IMR-90 (cell line): Measurements from ENCODE around the gene DYNLT3. TPM values are rescaled to one million over a fixed set of nuclear protein-coding genes. Genes with fewer than 3 reads are reported as not detected.

ENCODE experiments used
- ATAC-seq: fragments of 200-7000 bp; cut with Tn5 transposase; 2 replicates; pipeline ENCODE4 v1.9.1; 2020; ENCODE audit warnings: low read depth, mild to moderate bottlenecking, moderate library complexity
- BruUV-seq: library from RNA; stranded (reverse); fragments of 400-500 nt; replicated peaks from 2 replicates; lab custom pipeline; 2021; lab: Mats Ljungman, UMichigan
- CTCF ChIA-PET: fragments of 300-600 bp; formaldehyde crosslinking; extraction: SDS; loops from one replicate; lab custom pipeline; 2021; ENCODE audit warnings: antibody characterized with exemption; lab: Yijun Ruan, JAX
- POLR2A ChIA-PET: fragments of 300-600 bp; sonication (Branson Sonifier 250); formaldehyde crosslinking; loops from one replicate; lab custom pipeline; 2022; ENCODE audit warnings: antibody characterized with exemption; ENCODE audit not compliant: unreplicated experiment; lab: Charles Lee
- DNase-seq: peaks from one replicate; pipeline ENCODE4 v3.0.0; 2013
- H2AFZ ChIP-seq: replicated peaks from 2 replicates; pipeline ENCODE3; 2013; ENCODE audit warnings: low read length, mild to moderate bottlenecking; ENCODE audit not compliant: poor library complexity
- H2AK5ac ChIP-seq: 2 replicates; pipeline ENCODE4 v1.6.1; 2013; ENCODE audit warnings: low read depth, low read length, inconsistent platforms
- H2AK9ac ChIP-seq: replicated peaks from 2 replicates; pipeline ENCODE3; 2013; ENCODE audit warnings: mild to moderate bottlenecking, low read depth, low read length, moderate library complexity; ENCODE audit not compliant: poor library complexity
- H2BK120ac ChIP-seq: 2 replicates; pipeline ENCODE4 v1.6.1; 2013; ENCODE audit warnings: low read depth, low read length, inconsistent platforms
- H2BK15ac ChIP-seq: 3 replicates; pipeline ENCODE4 v1.6.1; 2013; ENCODE audit warnings: low read depth, low read length, inconsistent platforms
- H2BK20ac ChIP-seq: 2 replicates; pipeline ENCODE4 v1.6.1; 2013; ENCODE audit warnings: low read depth, mild to moderate bottlenecking, inconsistent platforms, low read length, moderate library complexity
- H2BK5ac ChIP-seq: 2 replicates; pipeline ENCODE4 v1.6.1; 2013; ENCODE audit warnings: mild to moderate bottlenecking, low read depth, low read length, inconsistent platforms; ENCODE audit not compliant: poor library complexity, severe bottlenecking
- H3K14ac ChIP-seq: replicated peaks from 2 replicates; pipeline ENCODE4 v1.6.1; 2013; ENCODE audit warnings: low read depth, low read length, inconsistent platforms
- H3K18ac ChIP-seq: 2 replicates; pipeline ENCODE4 v1.6.1; 2013; ENCODE audit warnings: low read depth, low read length, control low read depth
- H3K23ac ChIP-seq: 2 replicates; pipeline ENCODE4 v1.6.1; 2013; ENCODE audit warnings: low read depth, low read length, inconsistent platforms
- H3K27ac ChIP-seq: 2 replicates; pipeline ENCODE4 v1.5.1; 2013; ENCODE audit warnings: mild to moderate bottlenecking, control low read depth, low read length; ENCODE audit not compliant: insufficient read depth
- H3K27me3 ChIP-seq: 2 replicates; pipeline ENCODE4 v1.6.1; 2013; ENCODE audit warnings: low read length; ENCODE audit not compliant: control insufficient read depth, insufficient read depth
- H3K36me3 ChIP-seq: 2 replicates; pipeline ENCODE4 v1.6.1; 2013; ENCODE audit warnings: low read length, mixed read lengths; ENCODE audit not compliant: control insufficient read depth, insufficient read depth
- H3K4ac ChIP-seq: 2 replicates; pipeline ENCODE4 v1.6.1; 2013; ENCODE audit warnings: low read depth, low read length, inconsistent platforms
- H3K4me1 ChIP-seq: 2 replicates; pipeline ENCODE4 v1.6.1; 2013; ENCODE audit warnings: low read length, mixed read lengths; ENCODE audit not compliant: control insufficient read depth, insufficient read depth
- H3K4me2 ChIP-seq: 2 replicates; pipeline ENCODE4 v1.6.1; 2013; ENCODE audit warnings: low read depth, mild to moderate bottlenecking, control low read depth, low read length, moderate library complexity
- H3K4me3 ChIP-seq: 2 replicates; pipeline ENCODE4 v1.5.1; 2013; ENCODE audit warnings: low read depth, mild to moderate bottlenecking, control low read depth, low read length, moderate library complexity; ENCODE audit not compliant: insufficient read depth
- H3K56ac ChIP-seq: 2 replicates; pipeline ENCODE4 v1.6.1; 2013; ENCODE audit warnings: low read length, inconsistent platforms; ENCODE audit not compliant: insufficient read depth; ENCODE audit errors: extremely low read depth
- H3K79me1 ChIP-seq, 2 experiments: 2 replicates each; pipeline ENCODE4 v1.6.1; 2013; ENCODE audit warnings: low read length in 2 of 2, inconsistent platforms in 1 of 2, low read depth in 1 of 2
- H3K9ac ChIP-seq: 2 replicates; pipeline ENCODE4 v1.6.1; 2013; ENCODE audit warnings: low read depth, low read length, control low read depth
- H3K9me1 ChIP-seq: 2 replicates; pipeline ENCODE4 v1.6.1; 2013; ENCODE audit warnings: low read length, inconsistent platforms; ENCODE audit not compliant: insufficient read depth
- H3K9me3 ChIP-seq: 2 replicates; pipeline ENCODE4 v1.6.1; 2013; ENCODE audit warnings: low read length; ENCODE audit not compliant: control insufficient read depth, insufficient read depth
- H4K20me1 ChIP-seq: 2 replicates; pipeline ENCODE4 v1.6.1; 2013; ENCODE audit warnings: low read length, inconsistent platforms; ENCODE audit not compliant: insufficient read depth
- H4K5ac ChIP-seq: 2 replicates; pipeline ENCODE4 v1.6.1; 2013; ENCODE audit warnings: mild to moderate bottlenecking, low read depth, low read length, control low read depth
- H4K8ac ChIP-seq, 2 experiments: 2 replicates each; pipeline ENCODE4 v1.6.1; 2013; ENCODE audit warnings: low read depth in 2 of 2, low read length in 2 of 2, control low read depth in 1 of 2, inconsistent platforms in 1 of 2
- H4K91ac ChIP-seq: 2 replicates; pipeline ENCODE4 v1.6.1; 2013; ENCODE audit warnings: low read depth, low read length, inconsistent platforms; ENCODE audit not compliant: insufficient read depth
- BHLHE40 ChIP-seq: fragments of 150-350 bp; IDR thresholded peaks from 2 replicates; pipeline ENCODE4 v1.6.1; 2016; ENCODE audit warnings: mild to moderate bottlenecking, low read depth, low read length
- CEBPB ChIP-seq: IDR thresholded peaks from 2 replicates; pipeline ENCODE4 v1.6.1; 2012; ENCODE audit warnings: low read depth, low read length, improper control_type of control experiment
- MAFK ChIP-seq: IDR thresholded peaks from 2 replicates; pipeline ENCODE4 v1.6.1; 2012; ENCODE audit warnings: low read depth, low read length, improper control_type of control experiment
- MAZ ChIP-seq: IDR thresholded peaks from 2 replicates; pipeline ENCODE4 v1.6.1; 2012; ENCODE audit warnings: low read depth, mild to moderate bottlenecking, low read length, improper control_type of control experiment, moderate library complexity, borderline replicate concordance
- WGBS, 2 experiments: methylation state at CpG; one replicate each; pipeline versions ENCODE4 v1.1.5 to v1.1.7; 2013; ENCODE audit warnings: missing lambda C conversion rate in 2 of 2; ENCODE audit not compliant: insufficient read length in 1 of 2; ENCODE audit errors: extremely low coverage in 2 of 2; 5-methylcytosine and 5-hydroxymethylcytosine counted together
- dilution Hi-C: fragments of 300-500 bp; cut with HindIII; formaldehyde crosslinking; loops from one replicate; pipeline ENCODE4 v1.14.3; 2018; ENCODE audit warnings: low sequenced_read_pairs; ENCODE audit not compliant: unreplicated experiment
- in situ Hi-C: fragments of 300-500 bp; cut with MboI; formaldehyde crosslinking; loops from 3 replicates; pipeline ENCODE4 v1.14.3; 2019; ENCODE audit warnings: low sequenced_read_pairs, inconsistent platforms, mixed read lengths
- intact Hi-C: fragments of 100-400 bp; cut with micrococcal nuclease; formaldehyde crosslinking; loops from 2 replicates; pipeline ENCODE4 v1.10.0; 2022
- polyA plus RNA-seq, 3 experiments: library from polyadenylated mRNA; depleted of rRNA; stranded (reverse); fragments of >200 nt; gene quantifications; 2 replicates each; pipeline ENCODE4 v1.2.3, GENCODE V29; 2012; ENCODE audit warnings: low replicate concordance in 1 of 3
- total RNA-seq: library from RNA; depleted of rRNA; stranded (reverse); fragments of >200 nt; gene quantifications from 2 replicates; pipeline ENCODE4 v1.2.3, GENCODE V29; 2012

The DYNLT3 gene
- total and polyA plus RNA-seq, 2 of the 4 experiments (the other 2 are of a cell fraction): 15.7 to 18.8 TPM

DNA sequence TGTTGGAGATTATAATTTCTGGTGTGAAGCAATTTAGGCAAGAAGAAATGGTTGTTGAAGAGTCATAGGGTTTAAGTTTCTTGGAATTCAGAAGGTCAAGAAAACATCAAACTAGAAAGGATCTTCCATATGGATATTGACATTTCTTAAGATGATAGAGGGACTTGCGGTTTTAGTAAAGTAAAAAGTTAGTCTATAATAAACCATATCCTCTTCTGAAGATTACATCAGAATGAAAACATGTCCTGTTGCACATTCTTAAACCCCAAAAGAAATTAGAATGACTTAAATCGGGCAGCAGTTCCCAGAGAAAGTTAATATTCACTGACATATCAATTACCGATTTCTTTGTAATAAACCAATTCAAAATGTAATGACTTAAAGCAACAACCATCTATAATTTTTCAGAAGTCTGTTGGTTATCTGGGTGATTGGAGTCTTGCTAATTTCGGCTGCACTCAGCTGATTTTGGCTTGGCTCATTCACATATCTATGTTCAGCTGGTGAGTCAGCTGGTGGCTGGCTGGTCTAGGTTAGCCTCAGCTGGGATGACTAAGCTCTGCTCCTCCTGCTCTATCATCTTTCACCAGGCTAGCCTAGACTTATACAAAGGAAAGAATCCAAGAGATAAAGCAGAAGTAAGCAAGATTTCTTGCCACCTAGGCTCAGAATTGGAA is 24.4 kb upstream of the DYNLT3 start (continued):
- no peak for TF ChIP-seq MAFK

DNA sequence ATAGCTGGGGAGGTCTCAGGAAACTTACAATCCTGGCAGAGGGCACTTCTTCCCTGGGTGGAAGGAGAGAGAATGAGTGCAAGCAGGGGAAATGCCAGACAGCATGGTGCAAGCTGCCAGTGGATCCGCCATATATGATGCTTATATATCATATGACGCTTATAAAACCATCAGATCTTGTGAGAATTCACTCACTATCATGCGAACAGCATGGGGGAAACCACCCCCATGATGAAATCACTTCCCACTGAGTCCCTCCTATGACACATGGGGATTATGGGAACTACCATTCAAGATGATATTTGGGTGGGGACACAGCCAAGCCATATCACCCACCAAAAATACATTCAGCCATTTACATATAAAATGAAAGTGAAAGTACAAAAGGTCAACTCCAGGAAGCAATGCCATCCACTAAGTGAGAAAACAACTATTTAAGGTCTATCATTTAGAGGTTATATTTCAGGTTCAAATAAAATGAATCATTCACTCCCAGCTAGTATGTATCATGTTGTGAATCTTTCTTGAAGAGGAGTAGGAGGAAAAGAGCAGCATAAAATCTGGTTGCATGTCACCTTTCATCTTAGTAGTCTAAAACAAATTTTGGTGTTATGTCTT is 20.3 kb upstream of the DYNLT3 start:
- ATAC-seq (no peak), DNase-seq (no peak)
- Histone ChIP-seq H3K18ac (no peak overlapping the region), H2AK5ac (no peak overlapping the region), H3K56ac (no peak overlapping the region), H2BK20ac (no peak overlapping the region), H3K36me3 (no peaks in the 10 kb centered on the region), H4K5ac (no peak overlapping the region), H3K9ac (no peak overlapping the region), H3K9me1 (no peaks in the 10 kb centered on the region; the same call in 1 of the 2 replicates), H3K4ac (no peak overlapping the region), H2BK120ac (no peak overlapping the region), H4K91ac (no peak overlapping the region), H4K20me1 (no peaks in the 10 kb centered on the region), H4K8ac (no peak overlapping the region), H2AK9ac (no peak overlapping the region), H3K27ac (no peak overlapping the region), H3K9me3 (no peaks in the 10 kb centered on the region), H3K4me3 (no peak overlapping the region), H2BK15ac (no peak overlapping the region), H3K27me3 (no peaks in the 10 kb centered on the region), H3K4me2 (no peak overlapping the region), H2AFZ (no peak overlapping the region), H3K14ac (no peak overlapping the region), H3K23ac (no peak overlapping the region), H3K79me1 (no peaks in the 10 kb centered on the region), H3K4me1 (peaks cover 1% of the 10 kb centered on the region; the same call in 1 of the 2 replicates), H2BK5ac (no peak overlapping the region)
- no CpG with 5 or more reads among the region's 3 CpGs for WGBS, 2 experiments
- ChIA-PET POLR2A (no interaction called here), CTCF (no interaction called here)
- dilution Hi-C loops: no loop called here
- intact Hi-C loops: no loop called here
- in situ Hi-C loops: no loop called here
- BruUV-seq: no TSS peak
- no peak for TF ChIP-seq CEBPB
- TF ChIP-seq MAFK: no peak
- TF ChIP-seq BHLHE40: no peak
- TF ChIP-seq MAZ: no peak
